Activated CD4-positive, alpha-beta T cell treated with anti-CD3 and anti-CD28 coated beads for 1 hour (primary cell): ENCODE measurements around the gene DYRK1A.

Experiments used
- DNase-seq: peaks from one replicate; pipeline ENCODE4 v3.0.0-alpha.2; 2020

DYRK1A gene

DNA sequence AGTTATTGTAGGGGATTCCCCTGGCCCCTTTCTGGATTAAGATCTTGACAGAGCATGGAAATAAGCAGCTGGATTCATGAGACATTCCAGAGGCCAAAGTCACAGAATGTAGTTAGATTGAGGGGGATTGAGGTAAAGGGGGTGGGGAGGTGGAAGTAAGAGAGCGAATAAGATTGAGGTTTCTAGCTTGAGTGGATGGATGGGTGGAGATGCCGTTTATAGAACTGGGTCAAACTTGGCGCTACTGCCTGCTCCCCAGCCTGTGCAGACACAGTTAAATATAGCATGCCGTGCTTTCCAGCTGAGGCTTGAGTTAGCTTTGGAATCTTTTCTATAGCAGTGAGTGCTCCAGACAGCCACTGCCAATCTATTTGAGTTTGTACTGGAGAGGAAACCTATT, 85.7 kb downstream of the DYRK1A start:
- no peak for DNase-seq

DNA sequence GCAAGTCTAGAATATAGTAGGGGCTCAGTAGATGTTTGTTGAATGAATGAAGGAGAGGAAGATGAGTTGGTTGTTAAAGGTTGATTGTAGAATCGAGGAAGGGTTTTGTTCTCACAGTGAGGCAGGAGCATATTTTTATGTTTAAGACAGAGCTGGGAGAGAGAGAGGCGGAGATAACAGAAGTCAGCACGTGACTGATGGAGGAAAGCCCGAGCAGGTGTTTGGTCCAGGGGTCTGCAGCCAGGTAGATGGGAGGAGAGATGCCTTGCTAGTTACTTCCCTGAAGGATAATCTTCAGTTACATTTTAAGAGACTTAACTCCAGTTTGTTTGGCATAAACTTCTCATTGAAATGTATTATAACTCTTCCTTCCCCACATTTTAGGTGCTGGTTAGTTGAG, 86.8 kb downstream of the DYRK1A start:
- no peak for DNase-seq

DNA sequence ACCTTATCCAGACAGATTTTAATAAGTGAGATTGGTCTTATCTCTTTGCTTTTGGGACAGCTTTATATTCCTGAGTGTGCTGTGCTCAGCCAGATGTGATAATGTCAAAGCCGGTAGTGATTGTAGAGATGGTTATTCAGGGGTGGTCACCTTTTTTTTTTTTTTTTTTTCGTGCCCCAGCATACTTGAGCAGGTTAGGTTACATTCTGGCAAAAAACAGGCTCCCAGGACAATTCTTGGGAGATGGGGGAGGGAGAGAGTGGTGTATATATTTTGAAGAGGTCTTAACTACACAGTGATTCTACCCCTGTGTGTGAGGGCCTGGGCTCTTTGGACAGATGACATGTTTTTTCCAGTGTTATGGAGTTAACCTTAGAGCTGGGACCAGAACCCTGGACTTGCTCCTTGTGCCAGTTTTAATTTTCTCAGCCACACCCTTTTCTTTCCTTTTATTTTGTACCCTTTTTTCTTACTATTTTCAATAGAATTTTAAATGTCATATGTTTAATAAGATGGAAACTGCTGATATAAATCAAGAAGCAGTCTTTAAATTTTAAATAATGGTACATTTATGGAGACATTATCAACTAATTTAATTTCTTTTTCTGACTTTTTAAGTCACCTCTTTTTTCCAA, 88.4 kb downstream of the DYRK1A start:
- no peak for DNase-seq

DNA sequence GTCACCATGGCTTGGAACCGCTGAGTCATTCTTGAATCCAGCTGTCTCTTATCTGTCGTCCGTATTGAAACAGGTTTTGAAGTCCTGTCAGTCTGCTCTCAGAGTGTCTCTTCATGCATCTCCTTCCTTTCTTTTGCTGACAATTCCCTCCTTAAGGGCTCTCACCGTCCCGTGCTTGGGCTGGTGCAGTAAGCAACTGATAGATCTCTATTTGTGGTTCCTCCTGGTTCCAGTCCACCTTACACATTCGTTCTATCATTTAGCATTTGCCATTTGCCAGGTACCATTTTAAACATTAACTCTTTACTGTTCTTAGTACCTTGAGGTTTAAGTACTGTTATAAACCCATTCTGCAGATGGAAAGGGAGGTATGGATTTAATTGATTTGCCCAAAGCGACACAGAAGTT, 88.9 kb downstream of the DYRK1A start:
- no peak for DNase-seq

DNA sequence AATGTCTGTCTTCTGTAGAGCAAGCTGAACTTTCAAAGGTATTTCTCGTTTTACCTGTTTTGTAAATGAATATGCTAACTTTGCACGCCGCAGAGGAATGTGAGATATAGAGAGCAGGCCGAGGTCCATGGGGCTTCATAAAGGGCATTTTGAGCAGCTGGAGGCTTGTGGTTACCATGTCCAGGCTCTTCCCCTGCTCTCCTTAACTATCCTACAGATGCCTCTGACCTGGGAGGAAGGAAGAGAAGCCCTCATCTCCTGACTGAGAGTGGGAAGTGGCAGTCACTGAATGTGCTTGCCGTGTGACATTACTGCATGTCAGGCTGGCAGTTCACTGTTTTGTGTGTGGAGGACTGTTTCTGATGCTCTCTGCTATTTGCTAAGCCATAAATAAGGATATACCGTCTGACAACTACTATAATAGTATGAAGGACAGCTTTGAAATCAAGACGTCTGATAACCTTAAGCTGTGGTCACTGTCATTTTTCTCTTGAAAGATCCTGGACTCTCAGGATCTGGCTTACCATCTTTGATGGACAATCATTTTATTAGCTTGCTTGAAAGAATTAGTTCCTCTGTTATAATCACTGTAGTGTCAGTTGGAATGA, 92.2 kb downstream of the DYRK1A start:
- DNase-seq = no peak

DNA sequence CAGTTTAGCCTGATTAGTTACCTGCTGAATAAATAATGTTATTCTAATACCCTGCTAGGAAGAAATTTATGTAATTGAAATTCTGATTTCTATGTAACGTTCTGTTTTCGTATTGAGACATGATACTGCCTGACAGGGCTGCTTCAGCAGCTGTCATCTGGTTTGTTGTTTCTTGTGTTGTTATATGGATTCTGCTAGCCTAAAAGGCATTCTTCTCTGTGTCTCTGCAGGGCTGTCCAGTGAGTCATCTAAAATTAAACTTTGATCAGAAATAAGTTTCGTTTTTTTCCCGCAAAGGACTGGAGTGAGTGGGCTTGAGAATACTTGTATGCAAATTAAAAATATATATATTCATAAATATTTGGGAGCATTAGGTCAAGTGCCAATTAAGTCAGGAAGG, 93.0 kb downstream of the DYRK1A start:
- DNase-seq = no peak

DNA sequence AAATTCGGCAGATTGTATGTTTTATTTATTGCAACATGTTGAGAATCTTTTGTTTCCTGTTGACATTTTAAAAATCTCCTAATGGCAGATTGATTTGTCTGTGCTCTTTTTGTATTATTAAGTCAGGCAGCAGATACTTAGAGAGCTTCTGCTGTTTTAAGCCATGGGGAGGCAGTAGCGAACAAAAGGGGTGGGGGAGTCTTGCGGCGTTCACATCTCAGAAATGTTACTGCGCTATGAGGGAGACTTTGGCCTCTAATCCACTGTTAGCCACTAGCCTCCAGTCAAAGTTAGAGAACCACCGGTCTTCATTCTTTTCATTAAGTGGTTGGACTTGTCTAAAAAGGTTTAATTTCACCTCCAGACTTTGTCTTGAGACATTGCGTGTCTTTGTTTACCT, 93.6 kb downstream of the DYRK1A start:
- no peak for DNase-seq

DNA sequence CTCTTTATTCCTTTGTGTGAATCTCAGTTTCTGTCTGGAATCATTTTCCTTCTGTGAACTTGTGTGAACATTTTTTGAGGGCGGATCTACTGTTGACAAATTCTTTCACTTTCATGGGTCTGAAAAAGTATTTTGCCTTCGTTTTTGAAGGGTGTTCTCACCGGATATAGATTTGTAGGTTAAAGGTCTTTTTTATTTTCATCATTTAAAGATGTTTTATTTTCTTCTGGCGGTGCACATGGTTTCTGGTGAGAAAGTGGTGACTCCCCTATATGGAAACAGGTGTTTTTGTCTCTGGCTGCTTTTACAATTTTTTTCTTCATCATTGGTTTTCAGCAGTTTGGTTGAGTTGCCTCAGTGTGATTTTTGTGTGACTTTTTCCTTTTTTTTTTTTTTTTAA, 94.9 kb downstream of the DYRK1A start:
- no peak for DNase-seq

DNA sequence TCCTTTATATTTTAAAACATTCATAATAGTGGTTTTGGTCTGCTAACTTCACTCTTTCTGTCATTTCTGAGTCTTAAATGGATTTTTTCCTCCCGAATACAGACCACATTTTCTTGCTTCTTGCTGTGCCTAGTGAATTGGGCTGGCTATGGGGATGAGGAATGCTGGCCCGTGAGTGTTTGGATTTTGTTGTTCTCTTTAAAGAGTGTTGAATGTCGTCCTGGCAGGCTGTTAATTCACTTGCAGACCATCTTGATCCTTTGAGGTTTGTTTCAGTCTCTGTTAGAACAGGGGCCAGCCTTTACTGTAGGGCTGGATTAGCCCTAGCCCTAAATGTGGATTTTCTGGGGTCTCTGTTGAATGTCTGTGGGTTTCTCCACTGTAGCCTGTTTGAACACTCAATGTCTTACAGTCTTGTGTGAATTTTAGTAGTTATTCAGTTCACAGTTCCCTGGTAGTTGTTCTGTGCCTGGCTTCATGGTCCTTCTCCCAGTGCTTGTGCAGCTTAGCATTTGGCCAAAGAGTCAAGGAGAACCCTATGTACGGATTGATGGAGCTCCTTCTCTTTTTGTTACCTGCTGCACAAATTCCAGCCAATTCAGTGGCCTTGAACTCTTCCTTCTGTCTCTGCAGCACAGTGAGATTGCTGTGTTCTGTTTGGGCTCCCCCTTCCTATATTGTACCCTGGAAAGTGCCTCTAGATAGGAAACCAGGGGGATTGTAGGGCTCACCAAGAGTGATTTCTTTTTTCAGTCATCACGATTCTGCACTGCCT, 95.7 kb downstream of the DYRK1A start:
- DNase-seq = no peak

DNA sequence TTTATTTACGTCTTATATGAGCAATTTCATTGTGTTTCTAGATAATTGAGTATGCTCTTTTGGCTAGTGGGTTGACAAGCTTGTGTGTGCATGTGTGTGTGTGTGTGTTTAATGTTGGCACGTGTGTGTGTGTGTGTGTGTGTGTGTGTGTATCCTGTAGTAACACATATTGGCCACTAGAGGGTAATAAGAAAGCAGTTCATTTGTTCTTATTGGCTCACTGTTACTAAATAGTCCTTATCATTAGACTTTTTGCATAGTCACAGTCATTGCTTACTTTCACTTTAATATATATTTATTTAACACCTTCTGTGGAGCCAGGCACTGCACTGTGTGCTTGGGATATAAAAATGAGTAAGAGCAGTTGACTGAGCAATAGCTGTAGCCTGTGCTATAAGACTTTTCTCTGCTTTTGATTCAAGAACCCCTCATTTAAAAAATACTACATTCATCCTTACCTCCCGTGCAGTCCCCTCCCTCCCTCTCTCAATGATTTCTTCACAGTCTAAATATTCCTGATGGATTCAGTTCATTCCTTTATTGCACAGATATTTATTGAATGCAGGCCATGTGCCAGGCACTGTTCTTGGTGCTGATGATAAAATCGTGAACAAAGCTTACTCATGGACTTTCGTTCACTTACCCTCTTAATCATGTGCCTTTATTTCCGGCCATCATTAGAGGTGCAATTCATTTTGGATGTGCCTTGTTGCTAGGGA, 96.7 kb downstream of the DYRK1A start:
- DNase-seq = no peak

DNA sequence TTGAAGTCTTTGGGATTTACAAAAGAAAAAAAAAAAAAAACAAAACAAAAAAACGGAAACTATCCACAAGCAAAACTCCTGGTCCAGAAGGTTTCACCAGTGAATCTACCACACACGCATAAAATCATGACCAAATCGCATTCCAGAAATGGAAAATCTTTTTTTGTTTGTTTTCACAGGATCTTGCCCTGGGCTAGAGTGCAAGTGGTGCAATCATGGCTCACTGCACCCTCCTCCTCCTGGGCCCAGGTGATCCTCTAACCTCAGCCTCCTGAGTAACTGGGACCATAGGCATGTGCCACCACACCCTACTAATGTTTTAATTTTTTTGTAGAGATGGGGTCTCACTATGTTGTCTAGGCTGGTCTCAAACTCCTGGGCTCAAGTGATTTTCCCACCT, 100.5 kb downstream of the DYRK1A start:
- no peak for DNase-seq

DNA sequence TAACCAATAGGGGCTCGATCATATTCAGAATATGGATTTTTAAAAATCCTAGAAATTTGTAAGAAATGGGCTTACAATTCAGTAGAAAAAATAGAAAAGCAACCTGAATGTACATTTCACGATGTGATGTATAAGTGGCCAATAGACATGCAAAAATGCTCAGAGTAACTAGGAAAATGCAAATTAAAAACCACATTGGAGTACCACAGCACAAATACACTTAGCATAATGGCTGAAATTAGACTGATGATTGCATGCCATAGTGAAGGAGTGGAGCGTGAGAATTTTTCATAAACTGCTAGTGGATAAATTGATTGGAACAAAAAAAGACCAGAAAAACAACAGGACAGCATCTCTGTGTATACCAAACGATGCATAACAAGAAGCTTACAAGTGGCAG, 102.3 kb downstream of the DYRK1A start:
- DNase-seq = no peak

DNA sequence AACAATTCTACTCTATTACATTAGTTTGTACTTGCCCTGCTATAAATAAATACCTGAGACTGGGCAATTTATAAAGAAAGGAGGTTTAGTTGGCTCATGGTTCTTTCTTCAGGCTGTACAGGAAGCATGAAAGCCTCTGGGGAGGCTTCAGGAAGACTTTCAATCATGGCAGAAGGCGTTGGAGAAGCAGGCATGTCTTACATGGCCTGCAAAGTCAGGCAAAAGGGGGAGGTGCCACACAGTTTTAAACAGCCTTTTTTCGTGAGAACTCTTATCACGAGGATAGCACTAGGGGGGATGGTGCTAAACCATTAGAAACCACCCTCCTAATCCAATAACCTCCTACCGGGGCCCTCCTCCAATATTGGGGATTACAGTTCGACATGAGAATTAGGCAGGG, 102.9 kb downstream of the DYRK1A start:
- DNase-seq = no peak

DNA sequence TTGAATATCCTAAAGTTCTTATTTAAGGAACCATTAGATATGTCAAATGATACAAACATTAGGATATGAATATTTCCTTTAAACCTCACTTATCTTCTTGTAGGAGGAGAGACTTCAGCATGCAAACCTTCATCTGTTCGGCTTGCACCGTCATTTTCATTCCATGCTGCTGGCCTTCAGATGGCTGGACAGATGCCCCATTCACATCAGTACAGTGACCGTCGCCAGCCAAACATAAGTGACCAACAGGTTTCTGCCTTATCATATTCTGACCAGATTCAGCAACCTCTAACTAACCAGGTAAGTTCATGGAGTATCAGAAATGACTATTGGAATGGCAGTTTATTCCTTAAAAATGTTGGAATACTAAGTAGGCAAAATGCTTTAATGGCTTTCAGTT, 106.0 kb downstream of the DYRK1A start:
- DNase-seq = no peak

DNA sequence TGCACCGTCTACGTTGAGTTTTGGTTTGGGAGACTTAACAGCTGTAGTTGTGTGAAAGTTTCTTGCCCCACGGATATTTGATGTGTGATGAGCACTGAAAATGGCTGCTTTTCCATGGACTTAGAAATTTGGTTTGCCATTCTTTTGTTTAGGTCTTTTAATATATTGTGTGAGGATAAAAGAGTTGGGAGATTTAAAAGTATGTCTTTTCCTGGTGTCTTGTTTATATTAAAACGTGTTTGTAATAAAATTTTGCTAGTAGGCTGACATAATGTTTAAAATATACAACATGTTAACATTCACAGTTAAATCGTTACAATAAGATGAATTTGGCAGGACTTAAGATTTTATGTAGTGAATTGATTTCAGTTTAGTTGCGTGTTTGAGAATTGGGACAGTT, 106.9 kb downstream of the DYRK1A start:
- DNase-seq = no peak

DNA sequence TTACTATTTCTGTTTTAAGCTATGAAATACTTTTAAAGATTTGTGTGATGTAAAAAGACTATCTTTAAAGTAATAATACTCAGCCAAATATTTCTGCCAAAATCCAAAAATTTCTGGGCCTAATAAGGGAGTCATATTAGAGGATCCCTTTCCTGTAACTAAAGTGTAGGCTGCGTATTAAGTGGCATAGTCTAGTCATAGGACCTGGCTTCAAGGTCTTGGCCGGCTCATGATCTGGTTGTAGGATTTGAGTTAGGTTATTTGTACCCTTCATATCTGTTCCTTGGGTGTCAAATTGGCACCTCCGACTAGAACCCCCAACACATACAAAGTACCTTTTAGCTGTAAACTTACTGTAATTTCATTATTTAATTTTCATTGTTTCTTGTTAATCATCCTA, 107.8 kb downstream of the DYRK1A start:
- no peak for DNase-seq

DNA sequence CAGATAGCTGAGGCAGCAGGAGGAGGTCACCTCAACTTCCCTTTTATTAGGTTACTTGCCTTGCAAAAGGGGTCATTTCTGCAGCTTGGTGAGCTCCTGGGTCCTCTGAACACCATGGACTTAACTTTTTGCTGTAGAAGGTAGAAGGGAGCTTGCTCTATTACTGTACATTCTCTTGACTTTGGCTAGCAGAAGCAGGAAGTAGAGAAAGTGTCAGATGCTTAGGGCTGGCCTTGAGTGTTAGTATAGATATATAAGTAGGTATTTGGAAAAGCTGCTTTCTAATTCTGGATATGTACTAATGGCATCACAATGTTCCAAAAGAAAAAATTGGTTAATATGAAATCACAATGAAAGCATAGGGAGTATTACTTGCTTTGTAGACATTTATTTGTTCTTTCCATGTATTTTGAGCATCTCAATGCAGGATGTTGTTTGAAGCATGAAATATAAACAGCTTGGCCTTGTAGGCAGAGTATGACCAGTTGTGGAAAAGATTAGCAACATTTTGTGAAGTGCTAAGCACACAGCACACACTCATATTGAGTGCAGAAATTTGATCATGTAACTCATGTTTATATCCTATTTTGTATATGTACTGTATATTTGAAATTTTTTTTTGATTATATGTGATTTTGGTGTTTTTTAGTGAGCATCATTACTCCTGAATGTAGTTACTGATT, 108.8 kb downstream of the DYRK1A start:
- no peak for DNase-seq

DNA sequence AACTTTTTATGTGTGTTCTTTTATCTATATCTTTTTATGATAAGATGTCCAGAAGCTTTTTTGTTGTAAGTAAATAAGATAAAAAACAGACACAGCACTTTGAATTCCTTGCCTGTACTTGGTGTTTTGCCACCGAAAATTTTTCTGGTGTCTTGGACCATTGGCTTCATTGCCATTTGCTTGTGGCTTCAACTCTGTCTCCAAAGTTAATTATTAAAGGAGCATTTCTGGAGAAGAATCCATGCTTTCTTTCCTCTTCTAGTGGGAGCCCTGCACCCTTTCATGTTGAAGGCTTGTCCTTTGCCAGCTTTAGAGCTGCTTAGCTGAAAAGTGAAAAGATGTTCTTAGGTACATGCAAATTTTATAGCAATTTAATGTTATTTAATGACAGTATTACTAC, 112.2 kb downstream of the DYRK1A start:
- DNase-seq = no peak

DNA sequence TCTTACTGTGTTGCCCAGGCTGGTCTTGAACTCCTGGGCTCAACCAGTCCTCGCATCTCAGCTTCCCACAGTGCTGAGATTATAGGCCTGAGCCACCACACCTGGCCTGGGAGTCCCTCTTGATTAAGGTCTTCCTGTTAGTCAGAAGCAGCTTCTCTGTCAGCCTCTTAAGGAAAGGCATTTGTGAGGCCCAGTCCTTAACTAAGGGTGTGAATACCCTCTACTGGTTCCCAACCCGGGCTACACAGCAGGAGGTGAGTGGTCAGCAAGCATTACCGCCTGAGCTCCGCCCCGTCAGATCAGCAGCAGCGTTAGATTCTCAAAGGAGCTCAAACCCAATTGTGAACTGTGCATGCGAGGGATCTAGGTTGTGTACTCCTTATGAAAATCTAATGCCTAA, 117.2 kb downstream of the DYRK1A start:
- no peak for DNase-seq

DNA sequence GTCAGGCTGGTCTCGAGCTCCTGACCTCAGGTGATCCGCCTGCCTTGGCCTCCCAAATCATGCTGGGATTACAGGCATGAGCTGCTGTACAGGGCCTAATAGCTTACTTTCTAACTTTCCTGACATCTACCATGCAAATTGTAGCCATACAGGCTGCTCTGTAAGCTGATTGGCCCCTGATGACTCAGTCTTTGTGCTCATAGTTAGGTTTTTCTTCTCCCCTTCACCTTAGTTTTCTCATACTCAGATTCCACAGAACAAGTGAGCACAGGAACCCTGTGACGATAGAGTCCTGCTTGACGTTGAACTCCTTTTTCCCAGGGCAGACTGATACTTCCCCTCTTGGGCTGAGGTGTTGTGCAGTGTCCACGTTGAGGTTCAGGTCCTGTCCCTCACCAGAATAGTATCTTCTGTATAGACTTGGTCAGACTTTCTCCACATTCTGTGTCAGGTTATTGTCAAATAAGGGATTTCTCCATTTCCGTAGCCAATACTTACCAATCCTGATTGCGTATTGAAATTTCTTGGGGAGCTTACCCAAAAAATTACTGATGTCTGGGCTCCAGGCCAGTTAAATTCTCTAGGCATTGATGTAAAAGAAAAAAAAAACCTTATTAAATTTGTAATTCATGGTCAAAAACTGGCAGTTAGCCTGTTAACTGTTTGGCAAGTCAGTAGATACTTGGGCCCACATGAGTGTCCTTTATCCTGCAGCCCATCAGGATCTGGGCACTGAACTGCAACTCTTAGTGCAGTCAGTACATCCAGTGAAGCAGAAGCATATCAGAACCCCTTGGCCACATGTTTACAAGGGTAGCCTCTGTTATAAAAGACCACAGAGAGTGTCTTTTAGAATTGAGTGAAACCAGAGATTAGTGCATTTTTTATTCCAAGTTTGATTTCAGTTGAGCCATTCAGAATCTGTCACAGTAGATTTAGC, 118.2 kb downstream of the DYRK1A start:
- DNase-seq = no peak

DNA sequence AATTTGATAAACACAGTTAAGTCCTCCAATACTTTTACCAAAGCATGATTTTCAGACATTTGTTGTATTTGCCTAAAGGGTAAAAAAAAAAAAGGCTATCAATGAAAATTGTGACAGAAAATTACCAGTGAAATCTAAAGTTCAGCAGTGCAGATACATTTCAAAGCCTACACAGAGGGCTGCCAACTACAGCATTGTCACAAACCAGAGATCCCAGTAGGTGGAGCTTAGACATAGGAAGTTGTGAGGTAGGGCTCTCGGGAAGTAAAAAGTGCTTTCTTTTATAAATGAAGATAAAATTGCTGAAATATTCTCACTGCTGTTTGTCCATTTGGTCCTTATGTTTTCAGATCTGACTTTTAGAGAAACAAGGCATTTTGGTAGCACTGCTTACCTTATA, 123.0 kb downstream of the DYRK1A start:
- DNase-seq = no peak

DNA sequence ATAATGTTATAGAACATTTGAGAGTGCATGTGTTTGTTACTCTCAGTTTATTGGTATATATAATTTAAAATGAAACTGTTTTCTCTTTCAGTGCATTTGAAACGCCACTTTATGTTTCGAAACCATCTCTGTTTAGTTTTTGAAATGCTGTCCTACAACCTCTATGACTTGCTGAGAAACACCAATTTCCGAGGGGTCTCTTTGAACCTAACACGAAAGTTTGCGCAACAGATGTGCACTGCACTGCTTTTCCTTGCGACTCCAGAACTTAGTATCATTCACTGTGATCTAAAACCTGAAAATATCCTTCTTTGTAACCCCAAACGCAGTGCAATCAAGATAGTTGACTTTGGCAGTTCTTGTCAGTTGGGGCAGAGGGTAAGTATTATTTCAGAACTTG, 123.5 kb downstream of the DYRK1A start:
- DNase-seq = no peak
